HL-60/S4 (cell line): ENCODE results near the gene VWA2.

Experiments used
- in situ Hi-C: fragments of 300-500 bp; cut with MboI; formaldehyde crosslinking; loops from 2 replicates; pipeline ENCODE4 v1.14.3; 2022; ENCODE audit warnings: low sequenced_read_pairs

The VWA2 gene, protein sequence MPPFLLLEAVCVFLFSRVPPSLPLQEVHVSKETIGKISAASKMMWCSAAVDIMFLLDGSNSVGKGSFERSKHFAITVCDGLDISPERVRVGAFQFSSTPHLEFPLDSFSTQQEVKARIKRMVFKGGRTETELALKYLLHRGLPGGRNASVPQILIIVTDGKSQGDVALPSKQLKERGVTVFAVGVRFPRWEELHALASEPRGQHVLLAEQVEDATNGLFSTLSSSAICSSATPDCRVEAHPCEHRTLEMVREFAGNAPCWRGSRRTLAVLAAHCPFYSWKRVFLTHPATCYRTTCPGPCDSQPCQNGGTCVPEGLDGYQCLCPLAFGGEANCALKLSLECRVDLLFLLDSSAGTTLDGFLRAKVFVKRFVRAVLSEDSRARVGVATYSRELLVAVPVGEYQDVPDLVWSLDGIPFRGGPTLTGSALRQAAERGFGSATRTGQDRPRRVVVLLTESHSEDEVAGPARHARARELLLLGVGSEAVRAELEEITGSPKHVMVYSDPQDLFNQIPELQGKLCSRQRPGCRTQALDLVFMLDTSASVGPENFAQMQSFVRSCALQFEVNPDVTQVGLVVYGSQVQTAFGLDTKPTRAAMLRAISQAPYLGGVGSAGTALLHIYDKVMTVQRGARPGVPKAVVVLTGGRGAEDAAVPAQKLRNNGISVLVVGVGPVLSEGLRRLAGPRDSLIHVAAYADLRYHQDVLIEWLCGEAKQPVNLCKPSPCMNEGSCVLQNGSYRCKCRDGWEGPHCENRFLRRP

DNA sequence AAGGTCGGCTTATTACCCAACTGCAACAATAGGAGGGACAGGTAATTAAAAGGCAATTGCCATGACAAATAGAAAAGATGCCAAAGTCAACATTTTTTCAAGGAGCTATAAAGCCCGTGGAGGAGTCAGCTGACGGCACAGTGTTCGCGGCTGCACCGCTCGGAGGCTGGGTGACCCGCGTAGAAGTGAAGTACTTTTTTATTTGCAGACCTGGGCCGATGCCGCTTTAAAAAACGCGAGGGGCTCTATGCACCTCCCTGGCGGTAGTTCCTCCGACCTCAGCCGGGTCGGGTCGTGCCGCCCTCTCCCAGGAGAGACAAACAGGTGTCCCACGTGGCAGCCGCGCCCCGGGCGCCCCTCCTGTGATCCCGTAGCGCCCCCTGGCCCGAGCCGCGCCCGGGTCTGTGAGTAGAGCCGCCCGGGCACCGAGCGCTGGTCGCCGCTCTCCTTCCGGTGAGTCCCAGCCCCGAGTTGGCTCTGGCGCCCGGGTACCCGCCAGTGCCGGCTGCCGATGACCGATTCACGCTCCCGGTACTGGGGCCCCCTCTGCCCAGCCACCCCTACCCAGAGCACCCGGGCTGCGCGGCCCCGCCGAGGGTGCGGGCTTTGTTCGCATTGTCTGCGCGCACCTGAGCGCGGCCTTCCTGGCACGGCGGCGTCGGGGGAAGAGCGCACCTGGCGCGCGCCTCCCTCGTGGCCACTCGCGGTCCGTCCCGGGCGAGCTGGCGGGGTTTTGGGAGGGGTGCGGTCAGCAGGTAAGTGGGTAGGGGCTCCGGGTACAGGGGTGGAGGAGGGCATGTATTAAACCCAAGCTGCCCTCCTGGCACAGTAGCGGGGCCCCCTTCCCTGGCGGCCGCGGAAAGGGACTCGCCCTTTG lies at the start of gene VWA2:
Gene VWA2, plus strand, starts transcription at position 138 of the 877 bp plus-strand sequence. CDS start 9,460 bp downstream, outside the sequence.
- in situ Hi-C loops = no loop called here

DNA sequence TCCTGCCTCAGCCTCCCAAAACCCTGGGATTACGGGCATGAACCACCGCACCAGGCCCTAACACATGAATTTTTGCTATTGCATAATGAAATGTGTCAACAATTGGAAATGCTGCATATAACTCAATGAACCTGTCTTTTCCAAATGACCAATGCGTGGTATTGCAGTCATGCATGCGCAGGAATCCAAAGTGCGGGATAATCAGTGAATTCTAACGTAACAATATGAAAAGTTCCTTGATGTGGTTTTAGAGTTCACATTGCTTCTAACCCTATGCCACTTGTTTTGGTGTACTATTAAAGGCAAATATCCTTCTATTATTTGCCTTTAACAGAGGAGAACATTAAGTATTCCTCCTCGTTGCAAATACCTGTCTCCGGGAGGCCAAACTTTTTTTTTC lies 49.4 kb upstream of the VWA2 start:
- in situ Hi-C loops = no loop called here

DNA sequence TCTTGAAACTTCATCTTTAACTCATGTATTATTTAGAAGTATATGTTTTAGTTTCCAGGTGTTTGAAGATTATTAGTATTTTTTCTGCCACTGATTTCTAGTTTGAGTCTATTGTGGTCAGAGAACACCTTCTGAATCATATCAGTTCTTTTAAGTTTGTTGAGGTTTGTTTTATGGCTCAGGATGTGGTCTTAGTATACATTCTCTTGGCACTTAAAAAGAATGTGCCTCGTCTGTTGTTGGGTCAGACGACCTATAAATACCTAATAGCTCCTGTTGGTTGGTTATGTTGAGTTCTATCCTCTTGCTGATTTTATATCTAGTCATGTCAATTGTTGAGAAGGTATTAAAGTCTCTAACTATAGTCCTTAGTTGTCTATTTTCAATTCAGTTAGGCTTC lies 44.0 kb upstream of the VWA2 start:
- in situ Hi-C loops = no loop called here

- in situ Hi-C loops = no loop called here
Measured at GRCh38 chr10:114199239-114199638, 39.8 kb upstream of the VWA2 start.

GRCh38 chr10:114202812-114203211 lies 36.2 kb upstream of the VWA2 start:
- in situ Hi-C loops = no loop called here

- in situ Hi-C loops = no loop called here
Measured at GRCh38 chr10:114206902-114207301, 32.2 kb upstream of the VWA2 start.

DNA sequence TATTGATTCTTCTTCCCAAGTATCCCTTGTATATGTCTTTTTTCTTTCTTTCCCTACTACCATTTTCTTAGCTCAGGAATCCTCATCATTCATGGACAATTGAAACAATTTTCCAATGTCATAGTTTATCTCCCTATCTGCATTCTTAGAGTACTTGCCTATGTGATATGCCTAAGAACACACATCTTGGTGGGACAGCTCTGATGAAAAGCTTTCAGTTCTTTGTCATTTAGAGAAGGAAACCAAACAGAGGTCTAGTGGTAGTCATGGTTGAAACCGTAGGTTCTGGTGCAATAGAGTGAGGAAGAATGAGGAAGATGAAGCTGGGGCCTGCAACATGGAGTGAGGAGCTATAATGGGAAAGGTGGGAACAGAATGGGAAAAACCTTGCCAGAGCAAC lies 31.7 kb upstream of the VWA2 start:
- in situ Hi-C loops = no loop called here

- in situ Hi-C loops = no loop called here
Measured at GRCh38 chr10:114208351-114208750, 30.7 kb upstream of the VWA2 start.

DNA sequence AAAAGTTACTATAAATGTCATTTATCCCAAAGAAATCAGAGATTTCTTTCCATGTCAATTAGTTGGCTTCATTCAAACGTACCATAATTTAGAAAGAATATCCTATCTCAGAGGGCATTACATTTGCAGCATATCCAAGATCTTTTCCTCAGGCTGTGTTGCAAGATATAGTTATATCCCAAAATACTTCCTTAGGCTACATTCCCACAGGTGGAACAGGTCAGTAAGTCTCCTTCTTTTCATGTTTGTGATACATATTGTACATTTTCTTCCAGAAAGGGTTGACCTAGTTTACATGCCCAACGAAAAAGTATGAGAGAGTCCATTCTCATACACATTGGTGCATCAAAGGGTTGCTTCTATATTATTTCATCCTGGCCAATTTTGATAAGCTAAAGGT lies 26.9 kb upstream of the VWA2 start:
- in situ Hi-C loops = no loop called here

DNA sequence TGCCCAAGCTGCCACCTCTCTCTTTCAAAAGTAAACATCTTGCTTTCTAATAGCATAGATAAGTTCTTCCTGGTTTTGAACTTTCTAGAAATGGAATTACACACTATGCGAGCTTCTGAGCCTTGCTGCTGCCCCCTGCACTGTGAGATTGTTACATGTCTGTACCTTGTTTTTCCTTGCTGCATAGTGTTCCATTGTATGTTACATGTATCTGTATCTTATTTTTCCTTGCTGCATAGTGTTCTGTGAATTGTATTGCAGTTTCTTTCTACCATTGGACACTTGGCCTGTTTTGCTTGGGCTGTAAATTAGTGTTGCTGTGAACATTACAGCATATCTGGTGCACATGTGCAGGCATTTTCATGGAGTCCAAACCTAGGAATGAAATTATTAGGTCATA lies 24.0 kb upstream of the VWA2 start:
- in situ Hi-C loops = no loop called here

- in situ Hi-C loops = no loop called here
Measured at GRCh38 chr10:114220281-114220680, 18.8 kb upstream of the VWA2 start.

- in situ Hi-C loops = no loop called here
Measured at GRCh38 chr10:114221235-114221634, 17.8 kb upstream of the VWA2 start.

- in situ Hi-C loops = no loop called here
Measured at GRCh38 chr10:114223066-114223465, 16.0 kb upstream of the VWA2 start.

DNA sequence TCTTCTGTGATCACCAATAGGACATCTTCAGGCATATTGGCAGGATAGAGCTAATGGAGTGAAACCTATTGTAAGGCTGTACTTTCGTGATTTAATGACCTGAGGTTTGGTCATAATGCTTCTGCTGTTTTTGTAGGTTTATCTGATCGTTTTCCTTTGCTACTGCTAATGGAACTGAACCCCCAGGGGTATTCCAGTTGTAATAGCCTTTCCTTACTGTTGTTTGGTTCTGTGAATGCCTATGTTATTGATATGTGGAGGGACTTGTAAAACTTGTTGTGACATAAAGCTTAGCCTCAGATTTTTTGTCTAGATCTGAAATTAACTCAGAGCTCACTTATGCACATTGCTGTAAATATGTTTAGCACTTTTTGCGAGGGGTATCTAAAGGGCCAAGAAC lies 10.9 kb upstream of the VWA2 start:
- in situ Hi-C loops = no loop called here

- in situ Hi-C loops = no loop called here
Measured at GRCh38 chr10:114232561-114233176, 6.4 kb upstream of the VWA2 start.

DNA sequence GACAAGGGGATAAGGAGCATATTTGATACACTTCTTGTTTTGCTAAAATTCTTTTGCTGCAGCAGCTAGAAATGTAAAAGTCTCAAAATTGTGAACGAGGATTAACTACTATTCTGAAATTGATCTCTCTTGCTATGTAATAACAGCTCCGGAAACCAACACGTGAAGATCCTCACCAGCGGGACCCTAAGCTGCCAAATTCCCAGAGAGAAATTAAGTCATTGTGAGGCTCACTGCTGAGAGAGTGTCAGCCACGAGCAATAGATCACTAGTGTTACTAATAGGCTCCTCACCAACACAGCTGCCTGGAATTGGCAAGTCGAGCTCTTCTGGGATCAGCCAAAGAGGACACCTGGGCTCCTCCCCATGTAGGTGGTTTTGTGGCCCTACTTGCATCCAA lies 5.6 kb upstream of the VWA2 start:
- in situ Hi-C loops = no loop called here

- in situ Hi-C loops = no loop called here
Measured at GRCh38 chr10:114234132-114234531, 4.9 kb upstream of the VWA2 start.

- in situ Hi-C loops = no loop called here
Measured at GRCh38 chr10:114239994-114240345, 916 bp downstream of the VWA2 start.

DNA sequence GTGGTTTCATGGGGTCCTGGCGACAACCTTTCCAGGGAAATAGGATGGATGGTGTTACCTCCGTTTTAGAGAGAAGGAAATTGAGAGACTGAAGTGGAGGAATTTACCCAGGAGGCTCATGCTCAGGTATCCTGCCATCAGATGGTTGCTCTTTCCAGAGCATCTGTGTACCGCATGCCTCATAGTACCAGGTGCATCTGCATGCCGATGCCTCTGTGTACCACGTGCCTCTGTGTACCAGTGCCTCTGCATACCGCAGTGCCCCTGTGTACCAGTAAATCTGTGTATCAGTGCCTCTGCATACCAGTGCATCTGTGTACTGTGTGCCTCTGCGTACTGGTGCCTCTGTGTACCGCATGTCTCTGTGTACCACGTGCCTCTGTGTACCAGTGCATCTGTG lies 3.2 kb downstream of the VWA2 start:
- in situ Hi-C loops = no loop called here

DNA sequence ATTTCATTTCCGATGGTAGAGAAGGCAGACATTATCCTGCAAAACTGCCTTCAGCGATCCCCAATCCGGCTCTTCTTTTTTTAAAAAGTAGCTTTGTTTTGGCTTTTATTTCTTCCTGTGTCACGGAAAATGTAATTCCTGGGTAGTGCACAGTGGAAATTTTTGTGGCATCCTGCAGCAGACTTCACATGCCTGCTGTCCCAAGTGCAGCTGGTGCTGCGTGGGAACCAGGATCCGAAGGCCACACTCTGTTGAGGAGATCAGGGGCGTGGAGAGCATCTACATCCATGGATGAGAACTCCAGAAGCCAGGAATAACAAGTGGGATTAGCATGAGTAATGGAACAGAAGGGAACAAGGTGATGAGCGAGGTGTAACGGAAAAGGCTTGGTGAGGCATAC lies 4.6 kb downstream of the VWA2 start:
- in situ Hi-C loops = no loop called here

GRCh38 chr10:114244126-114244525 lies 5.1 kb downstream of the VWA2 start:
- in situ Hi-C loops = no loop called here
